ENCODE measurements around the gene LYPLAL1. TPM values are rescaled to one million over a fixed set of nuclear protein-coding genes. Genes with fewer than 3 reads are reported as not detected.
A peak's percentile ranks its signal among the peaks of the same experiment; 100 is the strongest.

LYPLAL1 gene
- total and polyA plus RNA-seq, 9 of the 15 experiments (the other 6 are each of a cell fraction or from before 2014, with no cell fraction given), result 14.9 to 179 (median 46.3) TPM

- TF ChIP-seq ZBTB26 (CRISPR knock-in tag; IDR thresholded peaks at IDR 0.05), result no peak
- no peak for TF ChIP-seq SMAD2 (IDR thresholded peaks at IDR 0.05; ENCODE audit: low read depth, low read length)
- 0 out of 2 replicates have a peak, but pooled peaks have one; percentile 18 for TF ChIP-seq ZFPM2 (CRISPR knock-in tag; IDR thresholded peaks at IDR 0.05)
- no peak for TF ChIP-seq RAD51 (IDR thresholded peaks at IDR 0.05; ENCODE audit: borderline replicate concordance, low read depth)
- TF ChIP-seq MAFG (tag; conservative IDR thresholded peaks at IDR 0.05), result no peak; the same call in 1 of the 2 replicates
- TF ChIP-seq MCM7 (IDR thresholded peaks at IDR 0.05), result no peak
- TF ChIP-seq ZNF609 (CRISPR knock-in tag; IDR thresholded peaks at IDR 0.05; ENCODE audit: borderline replicate concordance), result no peak
- peak; percentile 50 for TF ChIP-seq FIP1L1 (IDR thresholded peaks at IDR 0.05; ENCODE audit: low read depth, low read length, poor library complexity, severe bottlenecking)
- no peak for TF ChIP-seq HMGXB4 (CRISPR knock-in tag; IDR thresholded peaks at IDR 0.05)
- TF ChIP-seq HMGN3 (IDR thresholded peaks at IDR 0.05; ENCODE audit: borderline replicate concordance, extremely low read depth, insufficient read length, low read depth, low read length), result peak; percentile 90
- TF ChIP-seq RBM14 (IDR thresholded peaks at IDR 0.05; ENCODE audit: borderline replicate concordance, insufficient read depth, low read depth, low read length), result no peak
- TF ChIP-seq ESRRA (IDR thresholded peaks at IDR 0.05; ENCODE audit: borderline replicate concordance, low read depth), result peak; percentile 85; the same call in 1 of the 2 replicates
- no peak for TF ChIP-seq COPS2 (conservative IDR thresholded peaks at IDR 0.05)
- no peak for TF ChIP-seq ZNF140 (CRISPR knock-in tag; IDR thresholded peaks at IDR 0.05)
- TF ChIP-seq CBX8 (IDR thresholded peaks at IDR 0.05; ENCODE audit: borderline replicate concordance, extremely low read depth, low read depth, low read length, poor library complexity, severe bottlenecking), result no peak
- TF ChIP-seq ZBTB34 (CRISPR knock-in tag; IDR thresholded peaks at IDR 0.05), result no peak
- no peak for TF ChIP-seq ZNF408 (CRISPR knock-in tag; IDR thresholded peaks at IDR 0.05; ENCODE audit: low read depth)
These were observed at the start of gene LYPLAL1 (continued) for GRCh38 chr1:219173758-219174459.
